K562 (cell line): Measurements from ENCODE around the gene SERGEF. TPM values are rescaled to one million over a fixed set of nuclear protein-coding genes. Genes with fewer than 3 reads are reported as not detected.

ENCODE experiments used
- ATF7 ChIP-seq: fragments of 450-650 bp; IDR thresholded peaks from 2 replicates; pipeline ENCODE4 v1.7.1; 2014; ENCODE audit warnings: mild to moderate bottlenecking, moderate library complexity
- FOXP1 ChIP-seq: sonication (generic); formaldehyde crosslinking; IDR thresholded peaks from 2 replicates; pipeline ENCODE4 v1.8.0; 2022; ENCODE audit warnings: mild to moderate bottlenecking, missing genetic modification reagents
- GTF2A2 ChIP-seq: IDR thresholded peaks from 2 replicates; pipeline ENCODE4 v1.6.1; 2016; ENCODE audit warnings: mild to moderate bottlenecking, missing genetic modification characterization, missing compliant biosample characterization
- JUND ChIP-seq, 2 experiments: IDR thresholded peaks; 2 replicates in 1 of 2; 3 replicates in 1 of 2; pipeline ENCODE4 v1.6.1; 2011; ENCODE audit warnings: borderline replicate concordance in 2 of 2, low read depth in 2 of 2, low read length in 2 of 2, improper control_type of control experiment in 1 of 2, missing biosample characterization in 1 of 2, missing genetic modification characterization in 1 of 2, missing genetic modification reagents in 1 of 2
- NRF1 ChIP-seq, 2 experiments: fragments of 450-650 bp; IDR thresholded peaks in 1 of 2; conservative IDR thresholded peaks in 1 of 2; 2 replicates each; pipeline ENCODE4 v1.6.1; 2014; ENCODE audit warnings: mild to moderate bottlenecking in 2 of 2
- polyA plus RNA-seq, 8 experiments: library from polyadenylated mRNA; depleted of rRNA in 4 of 8; stranded (reverse) in 5 of 8; unstranded in 3 of 8; fragments of >200 nt; fragmentation: Nextera tagmentation in 2 of 8; fragmentation: Illumina TruSeq in 1 of 8; extraction: Ambion mirVana in 2 of 8; extraction: Trizol in 1 of 8; gene quantifications; 2 replicates each; pipeline versions ENCODE4 v1.2.1 to v1.2.3, GENCODE V29; 2011 to 2014; ENCODE audit warnings: inconsistent platforms in 1 of 8, missing spikeins in 1 of 8
- total RNA-seq, 7 experiments: library from RNA; depleted of rRNA in 6 of 7; stranded (reverse); fragments of >200 nt in 6 of 7; fragmentation: Illumina TruSeq in 2 of 7; extraction: Trizol in 2 of 7; gene quantifications; 2 replicates each; pipeline versions ENCODE4 v1.2.1 to v1.2.3, GENCODE V29; 2011 to 2021; ENCODE audit warnings: low replicate concordance in 1 of 7
- TF ChIP-seq, protein P1 (sequence below): sonication (generic); formaldehyde crosslinking; IDR thresholded peaks from 2 replicates; pipeline ENCODE4 v1.8.0; 2022; ENCODE audit warnings: mild to moderate bottlenecking, missing genetic modification reagents
- TF ChIP-seq, protein P2 (sequence below): conservative IDR thresholded peaks from 2 replicates; pipeline ENCODE4 v1.6.1; 2011; ENCODE audit warnings: low read depth, mild to moderate bottlenecking, low read length; ENCODE audit not compliant: control insufficient read depth
- TF ChIP-seq, protein P3 (sequence below), 2 experiments: fragments of 450-650 bp in 1 of 2; sonication (generic) in 1 of 2; formaldehyde crosslinking; conservative IDR thresholded peaks; 2 replicates each; pipeline versions ENCODE4 v1.4.0 to v1.8.1; 2020 to 2022; ENCODE audit warnings: mild to moderate bottlenecking in 1 of 2, missing genetic modification reagents in 1 of 2

Gene SERGEF
- total and polyA plus RNA-seq, 9 of the 15 experiments (the other 6 are each of a cell fraction or from before 2014, with no cell fraction given) = 10.2 to 28.0 (median 19.9) TPM

DNA sequence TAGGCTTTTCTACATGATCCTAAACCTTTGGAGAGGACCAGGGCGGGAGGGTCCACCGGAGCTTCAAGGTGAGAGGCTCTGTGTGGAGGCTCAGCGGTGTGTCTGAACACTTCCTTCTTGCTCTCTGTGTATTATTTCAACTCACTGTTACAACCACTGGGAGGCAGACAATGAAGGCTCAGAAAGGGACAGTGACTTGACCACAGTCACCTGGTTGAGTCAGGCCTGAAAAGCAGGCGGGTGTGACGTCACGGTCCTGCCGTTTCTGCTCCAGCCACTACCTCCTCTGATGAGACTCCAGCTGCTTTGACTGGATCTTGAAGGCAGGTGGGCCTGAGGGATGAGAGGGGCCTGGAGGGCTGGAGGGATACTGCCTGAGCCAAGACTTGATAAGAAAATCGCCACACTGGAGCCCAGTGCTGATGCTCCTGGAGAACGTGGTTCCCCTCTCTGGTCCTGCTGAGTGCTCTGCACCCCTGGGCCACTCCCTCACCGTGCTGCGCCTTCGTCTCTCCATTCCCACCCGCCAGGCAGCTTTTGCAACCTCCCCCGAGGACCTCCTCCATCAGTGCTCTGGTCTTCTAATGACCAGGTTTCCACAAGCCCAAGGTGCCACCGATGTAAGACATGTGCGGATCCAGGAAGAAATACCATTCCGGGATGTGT lies 250.4 kb downstream of the SERGEF start (continued):
- TF ChIP-seq, protein P1, sequence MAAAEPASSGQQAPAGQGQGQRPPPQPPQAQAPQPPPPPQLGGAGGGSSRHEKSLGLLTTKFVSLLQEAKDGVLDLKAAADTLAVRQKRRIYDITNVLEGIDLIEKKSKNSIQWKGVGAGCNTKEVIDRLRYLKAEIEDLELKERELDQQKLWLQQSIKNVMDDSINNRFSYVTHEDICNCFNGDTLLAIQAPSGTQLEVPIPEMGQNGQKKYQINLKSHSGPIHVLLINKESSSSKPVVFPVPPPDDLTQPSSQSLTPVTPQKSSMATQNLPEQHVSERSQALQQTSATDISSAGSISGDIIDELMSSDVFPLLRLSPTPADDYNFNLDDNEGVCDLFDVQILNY = no peak
- TF ChIP-seq GTF2A2 (tag) (no peak), JUND (IDR thresholded peaks at IDR 0.05; ENCODE audit: borderline replicate concordance, low read depth, low read length) (no peak; the same call in 1 of the 2 replicates), JUND (tag; IDR thresholded peaks at IDR 0.05; ENCODE audit: borderline replicate concordance, low read depth, low read length) (peak; percentile 29; the same call in 1 of the 3 replicates), NRF1 (conservative IDR thresholded peaks at IDR 0.05 in 1 of 2, IDR thresholded peaks at IDR 0.05 in 1 of 2) (no peak), FOXP1 (CRISPR knock-in tag) (no peak), ATF7 (peak; percentile 29; the same call in 1 of the 2 replicates)
- TF ChIP-seq, protein P2, sequence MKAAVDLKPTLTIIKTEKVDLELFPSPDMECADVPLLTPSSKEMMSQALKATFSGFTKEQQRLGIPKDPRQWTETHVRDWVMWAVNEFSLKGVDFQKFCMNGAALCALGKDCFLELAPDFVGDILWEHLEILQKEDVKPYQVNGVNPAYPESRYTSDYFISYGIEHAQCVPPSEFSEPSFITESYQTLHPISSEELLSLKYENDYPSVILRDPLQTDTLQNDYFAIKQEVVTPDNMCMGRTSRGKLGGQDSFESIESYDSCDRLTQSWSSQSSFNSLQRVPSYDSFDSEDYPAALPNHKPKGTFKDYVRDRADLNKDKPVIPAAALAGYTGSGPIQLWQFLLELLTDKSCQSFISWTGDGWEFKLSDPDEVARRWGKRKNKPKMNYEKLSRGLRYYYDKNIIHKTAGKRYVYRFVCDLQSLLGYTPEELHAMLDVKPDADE = no peak
- TF ChIP-seq, protein P3, sequence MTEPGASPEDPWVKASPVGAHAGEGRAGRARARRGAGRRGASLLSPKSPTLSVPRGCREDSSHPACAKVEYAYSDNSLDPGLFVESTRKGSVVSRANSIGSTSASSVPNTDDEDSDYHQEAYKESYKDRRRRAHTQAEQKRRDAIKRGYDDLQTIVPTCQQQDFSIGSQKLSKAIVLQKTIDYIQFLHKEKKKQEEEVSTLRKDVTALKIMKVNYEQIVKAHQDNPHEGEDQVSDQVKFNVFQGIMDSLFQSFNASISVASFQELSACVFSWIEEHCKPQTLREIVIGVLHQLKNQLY (CRISPR knock-in tag; conservative IDR thresholded peaks at IDR 0.05) = no peak
